ES-I3 (cell line): ENCODE measurements around the gene GDF2.

Experiments used
- H3K36me3 ChIP-seq: 2 replicates; pipeline ENCODE4 v1.6.1; 2013; ENCODE audit warnings: mild to moderate bottlenecking, low read length, control low read depth, moderate library complexity; ENCODE audit not compliant: insufficient read depth
- H3K4me1 ChIP-seq: 2 replicates; pipeline ENCODE4 v1.6.1; 2013; ENCODE audit warnings: mild to moderate bottlenecking, control low read depth, low read length; ENCODE audit not compliant: insufficient read depth
- H3K9ac ChIP-seq: 2 replicates; pipeline ENCODE4 v1.6.1; 2013; ENCODE audit warnings: low read depth, mild to moderate bottlenecking, low read length, moderate library complexity
- H3K9me3 ChIP-seq: 2 replicates; pipeline ENCODE4 v1.6.1; 2013; ENCODE audit warnings: mild to moderate bottlenecking, low read length, moderate library complexity; ENCODE audit not compliant: control insufficient read depth, insufficient read depth

GDF2 gene

DNA sequence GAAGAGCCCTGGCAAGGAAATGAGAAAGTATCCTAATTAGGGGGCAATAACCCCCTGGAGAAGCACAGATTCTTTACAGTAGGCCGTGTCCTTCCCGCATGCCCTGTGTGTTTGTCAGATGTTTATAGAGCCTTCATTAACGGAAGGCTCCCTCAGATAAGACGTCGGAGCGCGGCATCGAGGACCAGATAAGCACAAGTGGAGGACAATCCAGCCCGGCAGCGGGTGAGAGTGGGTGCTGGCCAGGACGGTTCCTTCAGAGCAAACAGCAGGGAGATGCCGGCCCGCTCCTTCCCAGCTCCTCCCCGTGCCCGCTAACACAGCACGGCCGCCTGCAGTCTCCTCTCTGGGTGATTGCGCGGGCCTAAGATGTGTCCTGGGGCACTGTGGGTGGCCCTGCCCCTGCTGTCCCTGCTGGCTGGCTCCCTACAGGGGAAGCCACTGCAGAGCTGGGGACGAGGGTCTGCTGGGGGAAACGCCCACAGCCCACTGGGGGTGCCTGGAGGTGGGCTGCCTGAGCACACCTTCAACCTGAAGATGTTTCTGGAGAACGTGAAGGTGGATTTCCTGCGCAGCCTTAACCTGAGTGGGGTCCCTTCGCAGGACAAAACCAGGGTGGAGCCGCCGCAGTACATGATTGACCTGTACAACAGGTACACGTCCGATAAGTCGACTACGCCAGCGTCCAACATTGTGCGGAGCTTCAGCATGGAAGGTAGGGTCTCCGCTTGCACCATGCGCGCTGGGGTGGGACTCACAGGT is at the start of gene GDF2:
Gene GDF2, plus strand, starts transcription at position 155 of the 762 bp plus-strand sequence. Its CDS starts 215 bp downstream, at position 370.
- no peak within 1 kb of the TSS for H3K9ac ChIP-seq
- no peaks in the 10 kb centered on the region; the same call in 1 of the 2 replicates for H3K9me3 ChIP-seq
- no peaks in the 10 kb centered on the region for H3K36me3 ChIP-seq
- H3K4me1 ChIP-seq, result no peaks in the 10 kb centered on the region

DNA sequence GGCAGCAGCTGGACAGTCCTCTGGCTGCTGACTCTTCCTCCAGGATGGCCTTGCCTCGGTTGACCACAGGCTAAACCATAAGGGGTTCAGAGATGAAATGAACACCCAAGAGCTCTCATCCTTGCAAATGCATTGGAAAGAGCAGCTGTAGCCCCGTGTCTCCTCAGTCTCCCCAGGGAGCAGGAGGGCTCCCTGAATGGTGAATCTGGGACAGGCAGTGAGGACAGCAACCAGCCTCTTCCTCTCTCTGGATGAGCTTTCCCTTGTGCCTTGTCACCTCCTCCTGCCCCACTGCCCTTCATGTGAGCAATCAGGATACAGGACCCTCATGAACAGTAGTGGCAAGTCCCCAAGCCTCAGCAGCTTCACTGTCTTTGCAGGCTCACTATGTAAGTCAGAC is 46.2 kb upstream of the GDF2 start:
- Histone ChIP-seq H3K9me3 (no peaks in the 10 kb centered on the region), H3K36me3 (no peaks in the 10 kb centered on the region), H3K4me1 (peaks cover 5% of the 10 kb centered on the region; the same call in 1 of the 2 replicates), H3K9ac (no peak overlapping the region)

DNA sequence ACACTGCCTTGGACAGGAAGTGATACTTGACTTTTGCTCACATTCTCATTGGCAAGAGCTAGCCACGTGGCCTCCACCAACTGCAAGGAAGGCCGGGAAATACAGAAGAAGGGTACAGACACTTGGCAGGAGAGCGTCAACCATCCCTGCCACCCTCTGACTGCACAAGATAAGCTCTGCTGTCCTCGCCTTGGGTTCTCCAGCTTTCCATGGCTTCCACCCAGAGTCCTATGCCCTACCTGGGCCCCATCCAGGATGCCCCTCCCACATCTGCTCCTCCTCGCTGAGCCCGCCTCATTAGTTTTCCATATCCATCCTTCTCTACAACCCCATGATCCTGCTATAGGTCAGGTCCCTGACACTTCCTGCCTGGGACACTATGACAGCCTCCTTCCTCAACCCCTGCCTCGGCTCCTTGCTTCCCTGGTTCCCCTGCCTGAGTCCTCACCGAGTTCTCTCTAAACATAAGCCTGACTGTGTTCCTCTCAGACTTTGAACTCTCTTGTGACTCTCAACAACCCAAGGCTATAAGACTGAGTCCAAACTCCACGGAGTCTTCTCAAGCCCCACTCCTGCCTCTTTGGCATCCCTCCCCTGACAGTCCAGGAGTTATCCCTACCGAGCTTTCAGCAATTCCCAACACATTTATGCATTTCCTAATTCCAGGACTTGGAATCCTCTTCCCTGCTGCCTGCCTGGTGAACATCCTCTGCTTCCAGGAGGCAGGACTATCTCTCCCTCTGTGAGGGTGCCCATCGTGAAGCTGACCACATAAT is 45.5 kb upstream of the GDF2 start:
- Histone ChIP-seq H3K9ac (no peak overlapping the region), H3K36me3 (no peaks in the 10 kb centered on the region), H3K9me3 (no peaks in the 10 kb centered on the region), H3K4me1 (peaks cover 5% of the 10 kb centered on the region; the same call in 1 of the 2 replicates)

DNA sequence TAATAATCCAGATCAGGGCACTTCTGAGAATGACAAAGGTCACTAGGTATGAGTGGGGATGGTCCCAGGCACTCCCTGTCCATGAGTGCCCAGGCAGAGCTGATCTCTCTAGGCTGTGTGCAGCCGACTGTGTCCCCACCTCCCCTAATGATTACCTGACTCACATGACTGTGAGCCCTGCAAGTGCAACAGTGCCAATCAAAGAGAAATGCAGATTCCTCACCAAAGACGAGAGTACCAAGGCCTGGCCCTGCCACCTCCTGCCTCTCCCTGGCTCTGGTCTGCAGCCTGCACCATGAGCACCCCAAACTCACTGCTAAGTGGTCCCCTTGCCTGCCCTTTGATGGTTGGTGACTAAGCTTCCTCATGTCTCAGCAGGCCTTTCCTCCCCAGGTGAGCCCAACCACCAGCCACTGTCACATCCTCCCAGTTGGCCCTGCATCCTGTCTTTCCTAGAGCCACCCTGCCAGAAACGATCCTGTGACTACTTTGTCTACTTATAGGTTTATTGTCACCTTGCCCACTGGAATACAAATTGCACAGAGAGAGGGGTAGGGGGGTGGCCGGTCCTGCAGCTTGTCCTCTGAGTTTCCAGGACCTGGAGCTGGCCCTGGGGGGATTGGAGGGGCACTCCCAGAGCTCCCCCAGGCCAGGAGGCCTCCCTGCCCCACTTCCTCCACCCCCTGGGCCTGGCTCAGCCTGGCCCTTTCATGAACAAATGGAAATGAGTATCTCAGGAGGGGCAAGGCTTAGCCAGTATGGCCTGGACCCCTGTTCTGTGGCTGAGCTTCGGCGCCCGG is 44.7 kb upstream of the GDF2 start:
- Histone ChIP-seq H3K4me1 (peaks cover 5% of the 10 kb centered on the region; the same call in 1 of the 2 replicates), H3K9ac (no peak overlapping the region)

DNA sequence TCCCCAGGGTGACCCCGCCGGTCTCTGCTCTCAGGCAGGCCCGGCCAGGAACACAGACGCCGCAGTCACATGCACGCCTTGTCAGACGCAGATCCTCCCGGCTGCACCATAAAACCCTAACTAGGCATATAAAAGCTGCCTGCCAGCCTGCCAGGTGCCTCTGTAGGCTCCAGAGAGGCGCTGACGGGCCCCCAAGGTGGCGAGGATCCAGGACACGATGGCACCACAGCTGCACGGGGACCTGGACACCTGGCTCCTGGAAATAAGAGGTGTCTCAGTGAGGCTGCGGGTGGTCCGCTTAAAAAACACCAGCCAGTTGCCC is 44.1 kb upstream of the GDF2 start:
- H3K9ac ChIP-seq, result no peak overlapping the region

More for the DNA sequence above, 44.7 kb upstream of the GDF2 start:
- Histone ChIP-seq H3K36me3 (no peaks in the 10 kb centered on the region), H3K9me3 (no peaks in the 10 kb centered on the region)

DNA sequence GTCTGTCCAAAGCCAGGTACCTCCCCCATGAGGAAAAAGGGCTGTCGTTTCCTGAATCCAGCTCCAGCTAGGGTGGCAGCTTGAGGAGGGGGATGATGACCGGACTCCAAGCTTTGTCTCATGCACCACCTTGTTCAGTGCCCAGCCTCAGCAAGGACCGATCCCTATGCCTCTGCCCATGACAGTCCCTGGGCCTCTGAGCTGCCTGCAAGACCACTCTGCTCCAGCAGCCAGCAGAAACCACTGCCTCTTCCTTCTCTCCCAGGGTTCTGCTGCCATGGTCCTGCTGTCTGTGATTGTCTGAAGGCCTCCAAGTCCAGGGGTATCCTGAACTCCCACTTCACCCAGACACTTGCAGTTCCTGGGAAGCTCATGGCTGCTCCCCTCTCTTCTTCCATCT is 43.5 kb upstream of the GDF2 start:
- no peaks in the 10 kb centered on the region for H3K36me3 ChIP-seq
- no peak overlapping the region for H3K9ac ChIP-seq
- H3K9me3 ChIP-seq, result no peaks in the 10 kb centered on the region
- H3K4me1 ChIP-seq, result peaks cover 5% of the 10 kb centered on the region; the same call in 1 of the 2 replicates

More for the DNA sequence above, 44.1 kb upstream of the GDF2 start:
- H3K36me3 ChIP-seq, result no peaks in the 10 kb centered on the region
- peaks cover 5% of the 10 kb centered on the region; the same call in 1 of the 2 replicates for H3K4me1 ChIP-seq
- H3K9me3 ChIP-seq, result no peaks in the 10 kb centered on the region

DNA sequence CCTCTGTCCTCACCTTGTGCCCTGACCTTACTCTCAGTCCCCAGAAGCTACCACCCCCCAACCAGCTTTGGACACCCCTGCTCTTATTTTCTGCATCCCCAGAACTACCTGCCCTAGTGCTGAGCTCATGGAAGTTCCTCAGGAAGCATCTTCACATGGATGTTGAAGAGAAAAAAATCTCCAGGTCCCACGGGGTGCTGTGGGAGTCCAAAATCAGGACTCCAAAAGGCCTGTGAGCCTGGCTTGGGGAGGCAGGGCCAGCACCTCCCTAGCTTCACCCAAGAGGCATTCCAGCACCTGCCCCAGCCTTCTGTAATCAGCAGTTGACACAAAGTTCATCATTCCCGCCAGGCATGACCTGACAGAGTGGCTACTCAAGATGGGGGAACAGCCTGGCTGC is 43.0 kb upstream of the GDF2 start:
- H3K4me1 ChIP-seq, result peaks cover 5% of the 10 kb centered on the region; the same call in 1 of the 2 replicates
- H3K36me3 ChIP-seq, result no peaks in the 10 kb centered on the region
- no peak overlapping the region for H3K9ac ChIP-seq
- H3K9me3 ChIP-seq, result no peaks in the 10 kb centered on the region

DNA sequence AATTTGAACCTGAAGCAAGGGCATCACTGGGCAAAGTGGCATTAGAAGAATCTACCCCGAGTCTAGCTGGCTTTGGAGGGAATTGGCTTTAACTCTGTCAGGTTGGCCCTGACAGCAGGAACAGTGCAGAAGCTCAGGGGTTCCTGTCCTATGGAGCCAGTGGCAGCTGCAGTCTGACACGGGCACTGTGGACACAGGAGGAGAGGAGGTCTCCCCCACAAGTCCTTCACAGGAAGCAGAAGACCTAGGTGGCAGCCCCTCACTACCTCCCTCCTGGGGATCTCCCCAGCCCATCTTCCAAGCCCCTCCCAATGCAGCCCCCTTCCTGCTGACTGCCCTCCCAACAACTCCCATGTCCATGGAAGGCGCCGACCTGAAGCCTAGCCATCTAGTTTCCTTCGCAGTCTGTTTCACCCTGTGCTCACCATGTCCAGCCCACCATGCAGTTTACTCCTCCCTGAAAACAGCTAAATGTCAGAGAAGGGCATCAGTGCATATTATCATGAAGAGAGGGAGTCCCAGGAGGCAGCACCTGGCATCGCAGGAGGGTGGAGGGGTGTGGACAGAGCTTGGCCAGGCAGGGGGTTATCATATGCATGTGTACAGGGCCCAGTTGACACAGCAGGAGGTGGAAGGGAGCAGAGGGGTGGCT is 40.1 kb upstream of the GDF2 start:
- no peaks in the 10 kb centered on the region for H3K36me3 ChIP-seq
- no peaks in the 10 kb centered on the region for H3K9me3 ChIP-seq
- no peak overlapping the region for H3K9ac ChIP-seq
- peaks cover 5% of the 10 kb centered on the region; the same call in 1 of the 2 replicates for H3K4me1 ChIP-seq

DNA sequence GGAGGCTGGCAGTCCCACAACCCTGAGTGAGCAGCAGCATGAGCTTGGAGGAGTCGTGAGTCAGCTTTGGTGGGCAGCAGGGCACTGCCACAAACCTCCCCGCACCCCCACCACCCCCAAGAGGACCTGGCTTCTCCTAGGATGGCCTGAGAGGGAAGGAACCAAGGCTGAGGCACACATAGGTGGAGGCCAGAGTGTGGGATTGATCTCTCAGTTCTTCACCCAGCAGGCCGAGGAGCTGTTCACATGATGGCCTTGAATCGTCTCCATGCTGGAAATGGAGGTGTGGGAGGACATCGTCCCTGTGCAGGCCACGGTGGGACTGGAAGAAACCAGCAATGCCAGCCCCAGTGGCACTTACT is 39.6 kb upstream of the GDF2 start:
- Histone ChIP-seq H3K36me3 (no peaks in the 10 kb centered on the region), H3K9ac (no peak overlapping the region), H3K4me1 (0 out of 2 replicates have a peak, but pooled peaks cover under 1% of the 10 kb centered on the region), H3K9me3 (no peaks in the 10 kb centered on the region)

DNA sequence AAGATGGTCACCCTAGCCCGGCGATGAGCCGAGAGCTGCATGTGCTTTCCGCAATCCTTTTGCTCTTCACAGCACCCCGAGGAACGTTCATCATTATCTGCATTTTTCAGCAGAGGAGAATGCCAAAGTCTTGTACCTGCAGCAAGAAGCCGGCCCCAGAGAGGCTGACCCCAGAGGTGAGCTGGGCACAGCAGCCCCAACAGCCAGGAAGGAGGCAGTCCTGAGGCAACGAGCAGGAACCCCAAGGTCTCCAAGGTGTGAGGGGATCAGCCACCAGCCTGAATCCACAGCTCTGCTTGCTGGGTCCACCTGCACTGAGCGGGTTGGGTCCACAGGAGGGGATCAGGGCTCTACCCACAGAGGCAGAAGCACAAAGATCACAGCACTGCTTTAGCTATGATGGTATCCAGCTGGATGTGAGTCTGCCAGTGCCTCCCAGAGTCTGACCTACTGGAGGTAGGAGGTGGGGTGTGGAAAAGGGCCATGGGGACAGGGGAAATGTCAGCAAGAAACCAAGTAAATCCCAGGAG is 39.1 kb upstream of the GDF2 start:
- no peaks in the 10 kb centered on the region for H3K9me3 ChIP-seq
- no peaks in the 10 kb centered on the region for H3K4me1 ChIP-seq
- H3K9ac ChIP-seq, result no peak overlapping the region
- H3K36me3 ChIP-seq, result no peaks in the 10 kb centered on the region

DNA sequence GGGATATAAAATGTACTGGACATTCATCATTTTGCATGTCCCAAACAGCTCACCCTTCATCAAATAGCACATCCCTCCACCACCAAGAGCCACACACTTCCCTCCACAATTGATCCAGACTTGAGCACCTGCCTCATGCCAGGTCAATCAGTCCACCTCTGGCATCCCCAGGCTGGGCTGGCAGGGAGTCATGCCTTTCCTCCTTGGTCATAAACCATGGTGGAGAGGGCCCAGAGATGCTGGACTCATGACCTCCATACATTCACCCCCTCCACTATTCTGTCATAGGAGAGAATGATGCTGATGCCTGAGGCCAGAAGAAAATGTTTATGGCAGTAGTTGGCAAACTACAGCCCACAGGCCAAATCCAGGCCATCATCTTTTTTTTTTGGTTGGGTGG is 38.4 kb upstream of the GDF2 start:
- H3K9me3 ChIP-seq, result no peaks in the 10 kb centered on the region
- no peaks in the 10 kb centered on the region for H3K36me3 ChIP-seq
- H3K4me1 ChIP-seq, result no peaks in the 10 kb centered on the region
- H3K9ac ChIP-seq, result no peak overlapping the region

DNA sequence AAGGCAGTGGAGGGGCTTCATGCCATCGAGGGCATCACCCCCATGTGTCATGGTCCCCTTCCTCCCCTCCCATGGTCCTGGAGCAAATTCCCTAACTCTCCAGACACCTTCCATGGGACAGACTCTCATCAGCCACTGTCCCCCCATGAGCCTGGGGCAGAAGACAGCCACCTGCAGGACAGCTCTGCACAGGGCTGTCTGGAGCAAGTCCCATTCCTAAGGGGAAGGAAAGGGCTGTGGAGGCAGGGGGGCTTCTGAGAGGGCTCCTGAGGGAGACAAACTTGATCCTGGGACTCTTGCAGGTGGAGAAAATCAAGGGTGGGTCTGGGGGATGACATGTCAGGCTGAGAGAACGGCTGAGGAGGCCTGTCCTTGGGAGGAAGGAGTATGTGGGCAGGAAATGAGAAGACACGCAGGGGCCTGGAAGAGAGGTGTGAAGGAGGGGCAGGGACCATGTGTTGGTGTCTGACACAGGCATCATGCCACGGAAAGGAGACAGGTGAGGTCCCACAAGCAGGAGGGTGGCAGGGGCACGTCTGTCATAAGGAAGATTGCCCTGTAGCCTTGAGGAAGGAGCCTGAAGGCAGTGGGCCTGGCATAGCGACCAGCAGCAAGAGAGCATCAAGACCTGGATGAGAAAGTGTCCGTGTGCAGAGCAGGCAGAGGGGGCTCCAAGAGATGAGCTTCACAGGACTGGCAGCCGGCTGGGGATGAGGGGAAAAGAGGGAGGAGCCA is 36.7 kb upstream of the GDF2 start:
- Histone ChIP-seq H3K9me3 (no peaks in the 10 kb centered on the region), H3K9ac (no peak overlapping the region), H3K36me3 (no peaks in the 10 kb centered on the region), H3K4me1 (no peaks in the 10 kb centered on the region)

DNA sequence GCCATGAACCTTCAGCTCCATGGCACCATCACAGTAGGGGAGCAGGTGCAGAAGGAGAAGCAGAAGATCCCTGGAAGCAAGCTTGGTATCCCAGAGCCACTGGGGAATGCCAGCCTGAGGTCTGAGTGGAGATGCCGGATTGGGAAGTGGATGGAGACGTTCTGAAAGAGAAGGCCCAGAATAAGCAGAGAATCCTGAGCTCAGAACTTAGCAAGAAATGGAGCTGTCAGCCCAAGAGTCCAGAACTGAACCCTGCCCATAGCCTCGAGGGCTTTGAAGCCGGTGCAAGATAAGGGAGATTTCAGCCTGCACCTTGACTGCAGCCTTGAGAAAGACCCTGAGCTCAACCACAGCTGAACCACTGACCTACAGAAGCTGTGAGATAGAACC is 36.1 kb upstream of the GDF2 start:
- Histone ChIP-seq H3K36me3 (no peaks in the 10 kb centered on the region), H3K9me3 (no peaks in the 10 kb centered on the region), H3K9ac (no peak overlapping the region), H3K4me1 (no peaks in the 10 kb centered on the region)
